ENCODE measurements around the gene PRDM4. TPM values are rescaled to one million over a fixed set of nuclear protein-coding genes. Genes with fewer than 3 reads are reported as not detected.

The PRDM4 gene
- polyA plus RNA-seq, 1 of the 3 experiments (the other 2 are of a cell fraction), result 22.1 TPM

DNA sequence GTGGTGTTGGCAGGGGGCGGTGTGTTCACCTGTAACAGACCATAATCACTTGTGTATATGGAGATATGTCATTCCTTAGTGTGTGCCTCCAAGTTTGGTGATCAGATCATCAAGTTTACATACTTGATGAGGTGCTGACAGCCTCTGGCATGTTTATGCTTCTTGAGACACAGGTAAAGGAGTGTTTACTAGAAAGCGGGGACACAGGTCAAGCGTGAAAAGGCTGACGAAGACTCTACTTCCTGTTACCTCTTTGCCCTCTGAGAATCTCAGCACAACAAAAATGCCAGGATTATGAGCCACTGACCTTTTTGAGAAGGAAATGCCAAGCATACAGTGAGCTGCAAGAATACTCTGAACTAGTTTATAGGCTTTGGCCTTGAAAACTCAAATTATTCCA, 29.6 kb downstream of the PRDM4 start:
- Histone ChIP-seq H3K27me3 (ENCODE audit: insufficient read depth) (no peaks in the 10 kb centered on the region), H3K36me3 (replicated peaks in 1 of 2; ENCODE audit: control insufficient read depth in 1 of 2, insufficient read depth in 2 of 2, low read length in 1 of 2) (peaks cover 36 to 39% of the 10 kb centered on the region in 2 experiments), H2AFZ (ENCODE audit: low read depth) (no peak overlapping the region), H3K4me1 (ENCODE audit: control insufficient read depth in 1 of 2, insufficient read depth in 2 of 2, low read depth in 1 of 2, low read length in 1 of 2) (no peaks in the 10 kb centered on the region; a peak in 1 of 4 replicates), H3K4me2 (no peak overlapping the region), H4K20me1 (ENCODE audit: insufficient read depth) (no peaks in the 10 kb centered on the region), H3K9me2 (no peaks in the 10 kb centered on the region), H3K9ac (no peak overlapping the region), H3K79me2 (ENCODE audit: insufficient read depth) (no peaks in the 10 kb centered on the region), H3K9me3 (no peaks in the 10 kb centered on the region), H3F3A (replicated peaks; ENCODE audit: insufficient read depth) (peaks cover 6% of the 10 kb centered on the region), H3K27ac (ENCODE audit: low read depth in 2 of 2, low read length in 1 of 2) (no peak overlapping the region), H3K4me3 (ENCODE audit: low read depth in 2 of 2, low read length in 1 of 2) (no peak overlapping the region)
- DNase-seq, result no peak
- TF ChIP-seq FOSL2 (IDR thresholded peaks at IDR 0.05; ENCODE audit: borderline replicate concordance, low read depth) (no peak), EP300 (IDR thresholded peaks at IDR 0.05; ENCODE audit: borderline replicate concordance in 1 of 2, low read depth in 1 of 2, low read length in 1 of 2) (no peak), TCF12 (IDR thresholded peaks at IDR 0.05) (no peak), FOXJ3 (CRISPR knock-in tag; IDR thresholded peaks at IDR 0.05) (no peak), MEF2A (IDR thresholded peaks at IDR 0.05; ENCODE audit: borderline replicate concordance, low read depth) (no peak)
- TF ChIP-seq, protein P1, sequence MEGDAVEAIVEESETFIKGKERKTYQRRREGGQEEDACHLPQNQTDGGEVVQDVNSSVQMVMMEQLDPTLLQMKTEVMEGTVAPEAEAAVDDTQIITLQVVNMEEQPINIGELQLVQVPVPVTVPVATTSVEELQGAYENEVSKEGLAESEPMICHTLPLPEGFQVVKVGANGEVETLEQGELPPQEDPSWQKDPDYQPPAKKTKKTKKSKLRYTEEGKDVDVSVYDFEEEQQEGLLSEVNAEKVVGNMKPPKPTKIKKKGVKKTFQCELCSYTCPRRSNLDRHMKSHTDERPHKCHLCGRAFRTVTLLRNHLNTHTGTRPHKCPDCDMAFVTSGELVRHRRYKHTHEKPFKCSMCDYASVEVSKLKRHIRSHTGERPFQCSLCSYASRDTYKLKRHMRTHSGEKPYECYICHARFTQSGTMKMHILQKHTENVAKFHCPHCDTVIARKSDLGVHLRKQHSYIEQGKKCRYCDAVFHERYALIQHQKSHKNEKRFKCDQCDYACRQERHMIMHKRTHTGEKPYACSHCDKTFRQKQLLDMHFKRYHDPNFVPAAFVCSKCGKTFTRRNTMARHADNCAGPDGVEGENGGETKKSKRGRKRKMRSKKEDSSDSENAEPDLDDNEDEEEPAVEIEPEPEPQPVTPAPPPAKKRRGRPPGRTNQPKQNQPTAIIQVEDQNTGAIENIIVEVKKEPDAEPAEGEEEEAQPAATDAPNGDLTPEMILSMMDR (IDR thresholded peaks at IDR 0.05), result no peak
- TF ChIP-seq, protein P2, sequence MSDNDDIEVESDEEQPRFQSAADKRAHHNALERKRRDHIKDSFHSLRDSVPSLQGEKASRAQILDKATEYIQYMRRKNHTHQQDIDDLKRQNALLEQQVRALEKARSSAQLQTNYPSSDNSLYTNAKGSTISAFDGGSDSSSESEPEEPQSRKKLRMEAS (IDR thresholded peaks at IDR 0.05; ENCODE audit: low read depth), result no peak
- CTCF ChIA-PET, result interaction anchor here (1.0 to 1.9 kb wide), 2 partner anchors 154 to 181 kb away, joined by 3 to 6 read pairs; no protein-coding TSS in a partner anchor
- WGBS (ENCODE audit: low lambda C conversion rate), result 98% methylated on average over 4 of the region's 4 CpGs
- POLR2A ChIA-PET, result interaction anchor here (1.1 kb wide), 1 partner anchor 11 kb away, joined by 3 read pairs; no protein-coding TSS in a partner anchor

DNA sequence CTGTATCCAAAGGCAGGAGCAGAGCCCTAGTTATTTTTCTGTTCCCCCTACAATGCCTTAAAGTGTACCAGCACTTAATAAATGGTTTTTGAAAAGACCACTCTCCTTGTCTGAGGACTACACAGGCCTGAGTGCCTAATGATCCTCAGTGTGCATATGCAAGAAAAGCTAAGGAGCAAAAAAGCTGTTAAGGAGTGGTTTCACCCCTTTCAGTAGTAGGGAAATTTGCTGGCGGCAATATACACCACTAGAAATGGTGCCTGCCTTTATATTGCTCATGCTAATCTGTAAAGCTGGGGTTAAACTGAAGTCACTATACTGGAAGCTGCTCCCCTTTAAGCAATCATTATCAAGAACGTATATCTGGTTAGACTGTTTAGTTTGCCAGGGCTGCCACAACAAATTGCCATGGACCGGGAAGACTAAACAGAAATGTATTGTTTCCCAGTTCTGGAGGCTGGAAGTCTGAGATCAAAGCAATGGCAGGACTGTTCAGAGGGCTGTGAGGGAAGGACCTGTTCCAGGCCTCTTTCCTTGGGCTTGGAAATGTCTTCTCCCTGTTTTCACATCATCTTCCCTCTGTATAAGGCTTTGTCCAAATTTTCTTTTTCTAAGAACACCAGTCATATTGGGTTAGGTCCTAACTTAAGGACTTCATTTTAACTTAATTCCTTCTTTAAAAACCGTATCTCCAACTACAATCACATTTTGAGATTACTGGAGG, 30.2 kb downstream of the PRDM4 start:
- 77% methylated on average over 4 of the region's 4 CpGs for WGBS (ENCODE audit: low lambda C conversion rate)
- Histone ChIP-seq H4K20me1 (ENCODE audit: insufficient read depth) (no peaks in the 10 kb centered on the region), H3K4me2 (no peak overlapping the region), H2AFZ (ENCODE audit: low read depth) (no peak overlapping the region), H3F3A (replicated peaks; ENCODE audit: insufficient read depth) (peaks cover 6% of the 10 kb centered on the region), H3K27ac (ENCODE audit: low read depth in 2 of 2, low read length in 1 of 2) (no peak overlapping the region), H3K27me3 (ENCODE audit: insufficient read depth) (no peaks in the 10 kb centered on the region), H3K4me3 (ENCODE audit: low read depth in 2 of 2, low read length in 1 of 2) (no peak overlapping the region), H3K4me1 (ENCODE audit: control insufficient read depth in 1 of 2, insufficient read depth in 2 of 2, low read depth in 1 of 2, low read length in 1 of 2) (no peaks in the 10 kb centered on the region; a peak in 1 of 4 replicates), H3K79me2 (ENCODE audit: insufficient read depth) (no peaks in the 10 kb centered on the region), H3K9me3 (no peaks in the 10 kb centered on the region), H3K9me2 (no peaks in the 10 kb centered on the region), H3K9ac (no peak overlapping the region), H3K36me3 (replicated peaks in 1 of 2; ENCODE audit: control insufficient read depth in 1 of 2, insufficient read depth in 2 of 2, low read length in 1 of 2) (peaks cover 30 to 33% of the 10 kb centered on the region in 2 experiments)
- ChIA-PET CTCF (interaction anchor here (1.9 kb wide), 1 partner anchor 154 kb away, joined by 6 read pairs; no protein-coding TSS in a partner anchor), POLR2A (no interaction called here)
- no peak for DNase-seq
- no peak for TF ChIP-seq RXRA (IDR thresholded peaks at IDR 0.05; ENCODE audit: borderline replicate concordance, low read depth)
- TF ChIP-seq, protein P3, sequence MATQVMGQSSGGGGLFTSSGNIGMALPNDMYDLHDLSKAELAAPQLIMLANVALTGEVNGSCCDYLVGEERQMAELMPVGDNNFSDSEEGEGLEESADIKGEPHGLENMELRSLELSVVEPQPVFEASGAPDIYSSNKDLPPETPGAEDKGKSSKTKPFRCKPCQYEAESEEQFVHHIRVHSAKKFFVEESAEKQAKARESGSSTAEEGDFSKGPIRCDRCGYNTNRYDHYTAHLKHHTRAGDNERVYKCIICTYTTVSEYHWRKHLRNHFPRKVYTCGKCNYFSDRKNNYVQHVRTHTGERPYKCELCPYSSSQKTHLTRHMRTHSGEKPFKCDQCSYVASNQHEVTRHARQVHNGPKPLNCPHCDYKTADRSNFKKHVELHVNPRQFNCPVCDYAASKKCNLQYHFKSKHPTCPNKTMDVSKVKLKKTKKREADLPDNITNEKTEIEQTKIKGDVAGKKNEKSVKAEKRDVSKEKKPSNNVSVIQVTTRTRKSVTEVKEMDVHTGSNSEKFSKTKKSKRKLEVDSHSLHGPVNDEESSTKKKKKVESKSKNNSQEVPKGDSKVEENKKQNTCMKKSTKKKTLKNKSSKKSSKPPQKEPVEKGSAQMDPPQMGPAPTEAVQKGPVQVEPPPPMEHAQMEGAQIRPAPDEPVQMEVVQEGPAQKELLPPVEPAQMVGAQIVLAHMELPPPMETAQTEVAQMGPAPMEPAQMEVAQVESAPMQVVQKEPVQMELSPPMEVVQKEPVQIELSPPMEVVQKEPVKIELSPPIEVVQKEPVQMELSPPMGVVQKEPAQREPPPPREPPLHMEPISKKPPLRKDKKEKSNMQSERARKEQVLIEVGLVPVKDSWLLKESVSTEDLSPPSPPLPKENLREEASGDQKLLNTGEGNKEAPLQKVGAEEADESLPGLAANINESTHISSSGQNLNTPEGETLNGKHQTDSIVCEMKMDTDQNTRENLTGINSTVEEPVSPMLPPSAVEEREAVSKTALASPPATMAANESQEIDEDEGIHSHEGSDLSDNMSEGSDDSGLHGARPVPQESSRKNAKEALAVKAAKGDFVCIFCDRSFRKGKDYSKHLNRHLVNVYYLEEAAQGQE (IDR thresholded peaks at IDR 0.05; ENCODE audit: low read depth, low read length), result no peak
- TF ChIP-seq TAF1 (IDR thresholded peaks at IDR 0.05; ENCODE audit: borderline replicate concordance, low read depth, low read length), result no peak
- no peak for TF ChIP-seq RFX5 (IDR thresholded peaks at IDR 0.05; ENCODE audit: low read length)
- no peak for TF ChIP-seq FOSL2 (IDR thresholded peaks at IDR 0.05; ENCODE audit: borderline replicate concordance, low read depth)
- TF ChIP-seq TEAD4 (IDR thresholded peaks at IDR 0.05; ENCODE audit: borderline replicate concordance, insufficient read depth), result no peak
- no peak for TF ChIP-seq FOXJ3 (CRISPR knock-in tag; IDR thresholded peaks at IDR 0.05)
- TF ChIP-seq, protein P4, sequence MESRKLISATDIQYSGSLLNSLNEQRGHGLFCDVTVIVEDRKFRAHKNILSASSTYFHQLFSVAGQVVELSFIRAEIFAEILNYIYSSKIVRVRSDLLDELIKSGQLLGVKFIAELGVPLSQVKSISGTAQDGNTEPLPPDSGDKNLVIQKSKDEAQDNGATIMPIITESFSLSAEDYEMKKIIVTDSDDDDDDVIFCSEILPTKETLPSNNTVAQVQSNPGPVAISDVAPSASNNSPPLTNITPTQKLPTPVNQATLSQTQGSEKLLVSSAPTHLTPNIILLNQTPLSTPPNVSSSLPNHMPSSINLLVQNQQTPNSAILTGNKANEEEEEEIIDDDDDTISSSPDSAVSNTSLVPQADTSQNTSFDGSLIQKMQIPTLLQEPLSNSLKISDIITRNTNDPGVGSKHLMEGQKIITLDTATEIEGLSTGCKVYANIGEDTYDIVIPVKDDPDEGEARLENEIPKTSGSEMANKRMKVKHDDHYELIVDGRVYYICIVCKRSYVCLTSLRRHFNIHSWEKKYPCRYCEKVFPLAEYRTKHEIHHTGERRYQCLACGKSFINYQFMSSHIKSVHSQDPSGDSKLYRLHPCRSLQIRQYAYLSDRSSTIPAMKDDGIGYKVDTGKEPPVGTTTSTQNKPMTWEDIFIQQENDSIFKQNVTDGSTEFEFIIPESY (IDR thresholded peaks at IDR 0.05; ENCODE audit: borderline replicate concordance, low read depth), result no peak
- TF ChIP-seq, protein P5, sequence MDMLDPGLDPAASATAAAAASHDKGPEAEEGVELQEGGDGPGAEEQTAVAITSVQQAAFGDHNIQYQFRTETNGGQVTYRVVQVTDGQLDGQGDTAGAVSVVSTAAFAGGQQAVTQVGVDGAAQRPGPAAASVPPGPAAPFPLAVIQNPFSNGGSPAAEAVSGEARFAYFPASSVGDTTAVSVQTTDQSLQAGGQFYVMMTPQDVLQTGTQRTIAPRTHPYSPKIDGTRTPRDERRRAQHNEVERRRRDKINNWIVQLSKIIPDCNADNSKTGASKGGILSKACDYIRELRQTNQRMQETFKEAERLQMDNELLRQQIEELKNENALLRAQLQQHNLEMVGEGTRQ (IDR thresholded peaks at IDR 0.05; ENCODE audit: borderline replicate concordance, low read depth, low read length), result no peak
- no peak for TF ChIP-seq CHD2 (IDR thresholded peaks at IDR 0.05; ENCODE audit: low read length, partially characterized antibody)
- TF ChIP-seq EP300 (IDR thresholded peaks at IDR 0.05; ENCODE audit: borderline replicate concordance in 1 of 2, low read depth in 1 of 2, low read length in 1 of 2), result no peak
- TF ChIP-seq MXI1 (IDR thresholded peaks at IDR 0.05; ENCODE audit: low read depth, low read length), result no peak
- TF ChIP-seq MEF2A (IDR thresholded peaks at IDR 0.05; ENCODE audit: borderline replicate concordance, low read depth), result no peak
